ENCODE results near the gene CWH43. TPM values are rescaled to one million over a fixed set of nuclear protein-coding genes. Genes with fewer than 3 reads are reported as not detected.
A peak's percentile ranks its signal among the peaks of the same experiment; 100 is the strongest.

CWH43 gene
- total and polyA plus RNA-seq, 9 of the 15 experiments (the other 6 are each of a cell fraction or from before 2014, with no cell fraction given), result not detected

DNA sequence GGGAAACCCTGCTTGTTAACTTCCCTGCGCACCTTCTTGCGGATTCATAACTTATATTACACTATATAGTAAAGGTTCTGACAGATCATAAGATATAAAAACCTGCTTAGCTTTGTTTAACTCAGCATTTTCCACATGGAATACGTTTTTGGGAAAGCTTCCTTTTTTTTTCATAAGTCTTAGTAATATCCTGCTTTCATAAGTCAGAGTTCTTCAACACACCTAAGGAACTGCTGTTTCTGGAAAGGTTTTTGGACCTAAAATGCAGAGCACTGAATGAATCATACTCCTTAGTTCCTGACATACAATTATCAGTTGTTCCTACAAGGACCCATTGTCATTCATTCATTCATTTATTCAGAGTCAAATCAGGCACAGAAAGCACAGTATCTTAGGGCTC is 47.2 kb upstream of the CWH43 start:
- BruUV-seq (replicated peaks), result no TSS peak

DNA sequence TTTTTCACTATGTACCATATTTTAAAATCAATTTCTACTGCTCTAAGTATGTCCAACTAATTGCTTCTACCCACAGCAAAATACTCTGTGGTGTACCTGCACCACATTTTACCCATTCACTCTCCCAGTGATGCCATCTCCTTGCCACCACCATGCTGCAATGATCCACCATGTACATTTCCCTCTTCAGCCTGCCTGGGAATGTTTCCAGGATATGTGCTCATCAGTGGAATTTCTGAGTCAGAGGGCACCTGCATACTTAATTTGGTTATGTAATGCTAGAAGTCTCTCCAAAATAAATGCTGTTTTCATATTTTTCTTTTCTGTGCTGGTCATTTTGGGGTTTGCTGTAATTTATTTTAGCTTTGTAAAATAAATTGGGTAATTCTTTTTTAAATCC is 46.3 kb upstream of the CWH43 start:
- Histone ChIP-seq H3K9me1 (ENCODE audit: control insufficient read depth, insufficient read depth, low read length) (no peaks in the 10 kb centered on the region), H3K4me1 (replicated peaks in 1 of 2; ENCODE audit: control insufficient read depth in 2 of 2, insufficient read depth in 2 of 2, low read length in 2 of 2) (no peaks in the 10 kb centered on the region; a peak in 2 of 5 replicates), H3K27me3 (ENCODE audit: control insufficient read depth in 2 of 2, insufficient read depth in 2 of 2, low read length in 2 of 2) (peaks cover 0 to 4% of the 10 kb centered on the region in 2 experiments; a peak in 1 of 5 replicates), H3K4me2 (ENCODE audit: insufficient read depth, low read length) (no peak overlapping the region), H3K27ac (ENCODE audit: extremely low read depth, low read depth, low read length) (no peak overlapping the region), H4K20me1 (replicated peaks; ENCODE audit: control insufficient read depth, insufficient read depth, low read length) (no peaks in the 10 kb centered on the region), H3K4me3 (no peak overlapping the region), H3K36me3 (ENCODE audit: control insufficient read depth, insufficient read depth, low read length) (no peaks in the 10 kb centered on the region), H3K9me3 (replicated peaks; ENCODE audit: control insufficient read depth, insufficient read depth, low read depth, low read length) (no peaks in the 10 kb centered on the region), H2AFZ (ENCODE audit: low read depth, low read length) (no peak overlapping the region), H3K79me2 (ENCODE audit: control insufficient read depth, insufficient read depth, low read length) (no peaks in the 10 kb centered on the region), H3K9ac (ENCODE audit: insufficient read depth in 1 of 2, low read depth in 2 of 2, low read length in 2 of 2) (no peak overlapping the region)
- ChIA-PET CTCF (ENCODE audit: low intra/inter-chr PET ratio) (no interaction called here), POLR2A (no interaction called here)
- no TSS peak for BruUV-seq (replicated peaks)
- DNase-seq (ENCODE audit: extremely low read depth in 1 of 4, low spot score in 3 of 4), result no peak
- no peak for ATAC-seq
- in situ Hi-C loops (cut with MboI) (no loop called here), intact Hi-C loops (cut with micrococcal nuclease) (no loop called here)
- no peak for FAIRE-seq
- TF ChIP-seq RBM34 (IDR thresholded peaks at IDR 0.05; ENCODE audit: borderline replicate concordance, insufficient read depth, low read length), result no peak
- TF ChIP-seq, protein P1, sequence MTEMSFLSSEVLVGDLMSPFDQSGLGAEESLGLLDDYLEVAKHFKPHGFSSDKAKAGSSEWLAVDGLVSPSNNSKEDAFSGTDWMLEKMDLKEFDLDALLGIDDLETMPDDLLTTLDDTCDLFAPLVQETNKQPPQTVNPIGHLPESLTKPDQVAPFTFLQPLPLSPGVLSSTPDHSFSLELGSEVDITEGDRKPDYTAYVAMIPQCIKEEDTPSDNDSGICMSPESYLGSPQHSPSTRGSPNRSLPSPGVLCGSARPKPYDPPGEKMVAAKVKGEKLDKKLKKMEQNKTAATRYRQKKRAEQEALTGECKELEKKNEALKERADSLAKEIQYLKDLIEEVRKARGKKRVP (CRISPR knock-in tag; IDR thresholded peaks at IDR 0.05), result no peak
- no peak for TF ChIP-seq GTF2F1 (IDR thresholded peaks at IDR 0.05; ENCODE audit: low read depth, low read length)
- no peak for TF ChIP-seq ZNF76 (CRISPR knock-in tag; IDR thresholded peaks at IDR 0.05; ENCODE audit: borderline replicate concordance)
- TF ChIP-seq ZNF197 (CRISPR knock-in tag; IDR thresholded peaks at IDR 0.05; ENCODE audit: low read depth), result no peak
- 0 out of 2 replicates have a peak, but pooled peaks have one; percentile 7 for TF ChIP-seq JUND (IDR thresholded peaks at IDR 0.05; ENCODE audit: borderline replicate concordance, low read depth, low read length)
- TF ChIP-seq JUND (tag; IDR thresholded peaks at IDR 0.05; ENCODE audit: borderline replicate concordance, low read depth, low read length), result no peak
- no peak for TF ChIP-seq FOXA3 (CRISPR knock-in tag; conservative IDR thresholded peaks at IDR 0.05 in 1 of 2, IDR thresholded peaks at IDR 0.05 in 1 of 2)
- TF ChIP-seq, protein P2, sequence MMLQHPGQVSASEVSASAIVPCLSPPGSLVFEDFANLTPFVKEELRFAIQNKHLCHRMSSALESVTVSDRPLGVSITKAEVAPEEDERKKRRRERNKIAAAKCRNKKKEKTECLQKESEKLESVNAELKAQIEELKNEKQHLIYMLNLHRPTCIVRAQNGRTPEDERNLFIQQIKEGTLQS (IDR thresholded peaks at IDR 0.05), result 0 out of 2 replicates have a peak, but pooled peaks have one; percentile 24
- TF ChIP-seq, protein P2 (CRISPR knock-in tag; conservative IDR thresholded peaks at IDR 0.05), result no peak
- TF ChIP-seq ZC3H11A (IDR thresholded peaks at IDR 0.05; ENCODE audit: low read depth, low read length), result no peak

More for the DNA sequence above, 47.2 kb upstream of the CWH43 start:
- H2AFZ ChIP-seq (ENCODE audit: low read depth, low read length), result no peak overlapping the region
- no peak overlapping the region for H3K4me3 ChIP-seq
- peaks cover 0 to 4% of the 10 kb centered on the region in 2 experiments; a peak in 1 of 5 replicates for H3K27me3 ChIP-seq (ENCODE audit: control insufficient read depth in 2 of 2, insufficient read depth in 2 of 2, low read length in 2 of 2)
- DNase-seq (ENCODE audit: extremely low read depth in 1 of 4, low spot score in 3 of 4) (no peak), FAIRE-seq (no peak), ATAC-seq (no peak)
- no peak overlapping the region for H3K4me2 ChIP-seq (ENCODE audit: insufficient read depth, low read length)
- no peak overlapping the region for H3K27ac ChIP-seq (ENCODE audit: extremely low read depth, low read depth, low read length)
- no peaks in the 10 kb centered on the region for H3K9me3 ChIP-seq (replicated peaks; ENCODE audit: control insufficient read depth, insufficient read depth, low read depth, low read length)
- CTCF ChIA-PET (ENCODE audit: low intra/inter-chr PET ratio), result no interaction called here
- intact Hi-C loops (cut with micrococcal nuclease) (no loop called here), in situ Hi-C loops (cut with MboI) (no loop called here)
- TF ChIP-seq ZNF24 (IDR thresholded peaks at IDR 0.05), result 0 out of 2 replicates have a peak, but pooled peaks have one; percentile 19
- TF ChIP-seq ZNF766 (CRISPR knock-in tag; conservative IDR thresholded peaks at IDR 0.05), result no peak
- TF ChIP-seq ZNF232 (CRISPR knock-in tag; IDR thresholded peaks at IDR 0.05), result no peak
- H3K36me3 ChIP-seq (ENCODE audit: control insufficient read depth, insufficient read depth, low read length), result no peaks in the 10 kb centered on the region
- no peaks in the 10 kb centered on the region for H4K20me1 ChIP-seq (replicated peaks; ENCODE audit: control insufficient read depth, insufficient read depth, low read length)
- H3K79me2 ChIP-seq (ENCODE audit: control insufficient read depth, insufficient read depth, low read length), result no peaks in the 10 kb centered on the region
- POLR2A ChIA-PET, result interaction anchor here (0.7 kb wide), 1 partner anchor 124 kb away, joined by 3 read pairs; no protein-coding TSS in a partner anchor
- no peaks in the 10 kb centered on the region for H3K9me1 ChIP-seq (ENCODE audit: control insufficient read depth, insufficient read depth, low read length)
- WGBS (ENCODE audit: insufficient coverage, low coverage, missing lambda C conversion rate), result 31% methylated on average over 3 of the region's 3 CpGs
- no peak overlapping the region for H3K9ac ChIP-seq (ENCODE audit: insufficient read depth in 1 of 2, low read depth in 2 of 2, low read length in 2 of 2)
- no peaks in the 10 kb centered on the region for H3K4me1 ChIP-seq (replicated peaks in 1 of 2; ENCODE audit: control insufficient read depth in 2 of 2, insufficient read depth in 2 of 2, low read length in 2 of 2)
